Neutrophil (primary cell): ENCODE results near the gene KMT2B.
A peak's percentile ranks its signal among the peaks of the same experiment; 100 is the strongest.

Experiments
- H3K27ac ChIP-seq: fragments of 200-600 bp; sonication (generic); 2 replicates; pipeline ENCODE4 v1.5.1; 2016; ENCODE audit warnings: mild to moderate bottlenecking, moderate library complexity
- H3K27me3 ChIP-seq: fragments of 200-600 bp; sonication (generic); 2 replicates; pipeline ENCODE4 v1.6.0; 2016; ENCODE audit warnings: mild to moderate bottlenecking
- H3K36me3 ChIP-seq: fragments of 200-600 bp; sonication (generic); 2 replicates; pipeline ENCODE4 v1.5.1; 2017
- H3K4me1 ChIP-seq, 2 experiments: fragments of 200-600 bp in 1 of 2; sonication (generic) in 1 of 2; 1 replicate in 1 of 2; 2 replicates in 1 of 2; pipeline versions ENCODE4 v1.5.1 to v1.6.1; 2013 to 2016; ENCODE audit warnings: low read depth in 1 of 2, low read length in 1 of 2, mild to moderate bottlenecking in 1 of 2, moderate library complexity in 1 of 2; ENCODE audit not compliant: control insufficient read depth in 1 of 2, insufficient read depth in 1 of 2
- H3K4me3 ChIP-seq, 2 experiments: fragments of 200-600 bp in 1 of 2; sonication (generic) in 1 of 2; 1 replicate in 1 of 2; 2 replicates in 1 of 2; pipeline ENCODE4 v1.5.1; 2013 to 2016; ENCODE audit warnings: low read depth in 1 of 2, low read length in 1 of 2, mild to moderate bottlenecking in 1 of 2, moderate library complexity in 1 of 2
- H3K9me3 ChIP-seq: fragments of 200-600 bp; sonication (generic); 2 replicates; pipeline ENCODE4 v1.5.1; 2016
- TF ChIP-seq, protein P1 (sequence below): fragments of 200-600 bp; sonication (generic); IDR thresholded peaks from 2 replicates; pipeline ENCODE4 v1.5.1; 2016; ENCODE audit warnings: antibody characterized with exemption

Gene KMT2B

GRCh38 chr19:35693835-35694599 is 23.8 kb upstream of the KMT2B start:
- TF ChIP-seq, protein P1, sequence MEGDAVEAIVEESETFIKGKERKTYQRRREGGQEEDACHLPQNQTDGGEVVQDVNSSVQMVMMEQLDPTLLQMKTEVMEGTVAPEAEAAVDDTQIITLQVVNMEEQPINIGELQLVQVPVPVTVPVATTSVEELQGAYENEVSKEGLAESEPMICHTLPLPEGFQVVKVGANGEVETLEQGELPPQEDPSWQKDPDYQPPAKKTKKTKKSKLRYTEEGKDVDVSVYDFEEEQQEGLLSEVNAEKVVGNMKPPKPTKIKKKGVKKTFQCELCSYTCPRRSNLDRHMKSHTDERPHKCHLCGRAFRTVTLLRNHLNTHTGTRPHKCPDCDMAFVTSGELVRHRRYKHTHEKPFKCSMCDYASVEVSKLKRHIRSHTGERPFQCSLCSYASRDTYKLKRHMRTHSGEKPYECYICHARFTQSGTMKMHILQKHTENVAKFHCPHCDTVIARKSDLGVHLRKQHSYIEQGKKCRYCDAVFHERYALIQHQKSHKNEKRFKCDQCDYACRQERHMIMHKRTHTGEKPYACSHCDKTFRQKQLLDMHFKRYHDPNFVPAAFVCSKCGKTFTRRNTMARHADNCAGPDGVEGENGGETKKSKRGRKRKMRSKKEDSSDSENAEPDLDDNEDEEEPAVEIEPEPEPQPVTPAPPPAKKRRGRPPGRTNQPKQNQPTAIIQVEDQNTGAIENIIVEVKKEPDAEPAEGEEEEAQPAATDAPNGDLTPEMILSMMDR: peak; percentile 86
- H3K27ac ChIP-seq: no peak overlapping the region
- H3K4me3 ChIP-seq: no peak overlapping the region
- no peaks in the 10 kb centered on the region for H3K9me3 ChIP-seq
- no peaks in the 10 kb centered on the region for H3K4me1 ChIP-seq
- H3K36me3 ChIP-seq: no peaks in the 10 kb centered on the region
- H3K27me3 ChIP-seq: peaks cover 3% of the 10 kb centered on the region

GRCh38 chr19:35695895-35696422 is 21.8 kb upstream of the KMT2B start:
- Histone ChIP-seq H3K27me3 (peaks cover 11% of the 10 kb centered on the region), H3K9me3 (no peaks in the 10 kb centered on the region), H3K36me3 (no peaks in the 10 kb centered on the region), H3K27ac (no peak overlapping the region), H3K4me1 (no peaks in the 10 kb centered on the region), H3K4me3 (no peak overlapping the region)
- TF ChIP-seq, protein P1: no peak

GRCh38 chr19:35696835-35697234 is 21.0 kb upstream of the KMT2B start:
- Histone ChIP-seq H3K4me1 (peaks cover 1 to 3% of the 10 kb centered on the region in 2 experiments), H3K27me3 (peaks cover 19% of the 10 kb centered on the region), H3K27ac (no peak overlapping the region), H3K36me3 (no peaks in the 10 kb centered on the region), H3K9me3 (no peaks in the 10 kb centered on the region), H3K4me3 (no peak overlapping the region)
- TF ChIP-seq, protein P1: no peak

DNA sequence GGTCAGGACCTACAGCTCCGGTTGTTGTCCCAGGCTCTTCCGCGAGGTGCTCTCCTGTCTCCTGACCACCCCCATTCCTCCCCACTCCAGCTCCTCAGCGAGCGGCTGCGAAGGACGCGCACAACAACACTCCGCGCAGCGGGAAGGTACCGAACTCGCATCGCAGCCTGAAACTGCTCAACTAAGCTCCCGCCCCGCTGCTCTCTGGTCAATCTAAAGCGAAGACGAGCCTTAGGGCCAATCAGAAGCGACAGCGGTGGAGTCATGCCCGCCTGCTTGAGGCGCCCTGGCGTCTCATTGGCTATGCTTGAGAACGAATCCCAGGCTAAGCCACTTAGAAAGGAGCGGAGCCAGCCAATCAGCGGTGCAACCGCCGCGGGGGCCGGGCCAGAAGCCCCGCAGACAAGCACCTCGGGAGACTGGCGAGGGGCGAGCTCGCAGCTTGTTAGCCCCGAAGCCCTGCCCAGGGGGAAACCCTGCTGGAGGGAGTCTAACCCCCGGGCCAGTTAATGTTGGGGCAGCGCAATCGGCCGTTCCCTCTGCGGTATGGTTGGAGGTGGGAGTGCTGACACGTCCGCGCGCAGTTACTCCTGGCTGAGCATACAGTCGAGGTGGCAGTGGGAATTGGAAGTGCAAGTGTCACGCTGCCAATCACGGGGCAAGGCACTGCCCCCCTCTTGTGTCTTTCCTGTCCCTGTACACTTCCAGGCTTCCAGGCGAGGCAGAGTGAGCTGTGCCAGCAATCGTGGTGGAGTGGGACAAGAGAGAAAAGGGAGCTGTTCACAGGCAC is 15.4 kb upstream of the KMT2B start:
- peak overlapping the region; percentile 58 to 64 for H3K4me3 ChIP-seq
- no peak overlapping the region for H3K27ac ChIP-seq
- TF ChIP-seq, protein P1: no peak
- no peaks in the 10 kb centered on the region for H3K36me3 ChIP-seq
- H3K27me3 ChIP-seq: peaks cover 62% of the 10 kb centered on the region
- H3K9me3 ChIP-seq: no peaks in the 10 kb centered on the region
- peaks cover 10 to 14% of the 10 kb centered on the region in 2 experiments for H3K4me1 ChIP-seq

- Histone ChIP-seq H3K27ac (no peak overlapping the region), H3K27me3 (peaks cover 71% of the 10 kb centered on the region), H3K36me3 (no peaks in the 10 kb centered on the region), H3K9me3 (no peaks in the 10 kb centered on the region), H3K4me3 (no peak overlapping the region), H3K4me1 (peaks cover 10 to 14% of the 10 kb centered on the region in 2 experiments)
- TF ChIP-seq, protein P1: no peak
Measured at GRCh38 chr19:35703343-35703742, 14.5 kb upstream of the KMT2B start.
